Stimulated activated CD4-positive, alpha-beta T cell treated with anti-CD3 and anti-CD28 coated beads, Interleukin-2, amount 100 ng/mL, for 48 hours (primary cell): Measurements from ENCODE around the gene KLF18.
"Not testable (repeated sequence)": the region's sequence is repeated elsewhere in the genome, so short reads cannot be mapped to it uniquely, and the experiment has no call there.

Source experiments
- DNase-seq, 2 donors: peaks; one replicate each; pipeline ENCODE4 v3.0.0-alpha.2; 2020

The KLF18 gene

DNA sequence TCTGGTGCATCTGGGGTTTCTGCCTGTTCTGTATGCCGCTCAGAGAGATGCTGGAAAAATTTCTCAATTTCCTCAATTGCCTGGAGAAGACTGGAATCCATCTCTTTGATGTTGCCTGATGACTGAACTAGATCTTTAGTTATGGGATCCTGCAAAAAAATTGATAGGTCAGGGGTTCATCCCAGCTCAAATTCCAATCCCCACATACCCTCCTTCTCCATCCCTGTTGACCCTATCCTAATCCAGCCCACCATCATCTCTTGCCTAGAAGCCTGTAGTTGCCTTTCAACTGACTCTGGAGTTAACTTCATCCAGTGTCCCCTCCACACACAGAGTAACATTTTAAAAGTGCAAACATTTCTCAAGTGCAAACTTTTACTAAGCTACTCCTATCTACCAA lies at the start of gene KLF18:
TSS of gene KLF18 (minus strand) at position 101 of the 400 bp plus-strand sequence. CDS start at position 101, 0 bp downstream.
- no peak for DNase-seq

- no peak for DNase-seq
Observed at GRCh38 chr1:44174630-44175029, 33.2 kb upstream of the KLF18 start.

- DNase-seq, result no peak
Observed at GRCh38 chr1:44170281-44170823, 28.9 kb upstream of the KLF18 start.

GRCh38 chr1:44168520-44169098 lies 27.2 kb upstream of the KLF18 start:
- DNase-seq, result no peak

DNA sequence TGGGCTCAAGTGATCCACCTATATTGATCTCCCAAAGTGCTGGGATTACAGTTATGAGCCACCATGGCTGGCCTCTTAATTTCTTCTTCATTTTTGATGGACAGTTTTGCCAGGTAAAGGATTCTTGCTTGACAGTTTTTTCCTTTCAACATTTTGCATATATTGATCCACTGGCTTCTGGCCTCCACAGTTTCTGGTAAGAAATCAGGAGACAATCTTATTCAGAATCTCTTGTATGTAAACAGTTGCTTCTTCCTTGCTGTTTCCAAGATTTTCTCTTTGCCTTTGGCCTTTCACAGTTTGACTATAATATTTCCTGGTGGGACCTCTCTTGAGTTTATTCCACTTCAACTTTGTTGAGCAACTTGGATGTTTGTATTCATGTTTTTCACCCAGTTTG lies 20.1 kb upstream of the KLF18 start:
- DNase-seq, result no peak

DNA sequence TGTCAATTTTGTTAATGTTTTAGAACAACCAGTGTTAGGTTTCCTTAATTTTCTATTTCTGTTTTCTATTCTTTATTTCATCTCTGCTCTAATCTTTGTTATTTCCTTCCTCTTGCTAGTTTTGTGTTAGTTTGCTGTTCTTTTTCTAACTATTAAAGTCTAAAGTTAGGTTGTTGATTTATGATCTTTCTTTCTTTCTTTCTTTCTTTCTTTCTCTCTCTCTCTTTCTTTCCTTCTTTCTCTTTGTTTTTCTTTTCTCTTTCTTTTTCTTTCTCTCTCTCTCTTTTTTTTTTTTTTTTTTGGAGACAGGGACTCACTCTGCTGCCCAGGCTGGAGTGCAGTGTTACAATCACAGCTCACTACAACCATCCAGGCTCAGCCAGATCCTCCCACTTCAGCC lies 17.4 kb upstream of the KLF18 start:
- no peak for DNase-seq

DNA sequence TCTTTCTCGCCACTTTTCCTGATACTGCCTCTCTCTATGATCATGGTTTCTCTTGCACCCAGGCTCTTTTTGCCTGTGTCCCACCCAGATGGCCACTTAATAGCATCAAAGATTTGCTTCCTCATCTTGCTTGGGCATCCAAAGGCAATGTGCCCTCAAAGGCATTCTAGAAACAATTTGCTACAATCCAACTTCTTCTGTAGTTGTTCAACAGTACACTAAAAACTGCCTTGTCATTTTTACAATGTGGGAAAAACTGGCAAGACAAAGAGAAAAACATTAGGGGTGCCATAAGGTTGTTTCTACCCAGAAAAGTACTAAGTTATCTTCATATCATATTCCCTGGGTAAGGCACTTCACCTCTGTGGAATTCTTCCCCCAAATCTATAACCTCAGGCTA lies 16.5 kb upstream of the KLF18 start:
- no peak for DNase-seq

GRCh38 chr1:44154049-44154448 lies 12.6 kb upstream of the KLF18 start:
- no peak for DNase-seq

DNA sequence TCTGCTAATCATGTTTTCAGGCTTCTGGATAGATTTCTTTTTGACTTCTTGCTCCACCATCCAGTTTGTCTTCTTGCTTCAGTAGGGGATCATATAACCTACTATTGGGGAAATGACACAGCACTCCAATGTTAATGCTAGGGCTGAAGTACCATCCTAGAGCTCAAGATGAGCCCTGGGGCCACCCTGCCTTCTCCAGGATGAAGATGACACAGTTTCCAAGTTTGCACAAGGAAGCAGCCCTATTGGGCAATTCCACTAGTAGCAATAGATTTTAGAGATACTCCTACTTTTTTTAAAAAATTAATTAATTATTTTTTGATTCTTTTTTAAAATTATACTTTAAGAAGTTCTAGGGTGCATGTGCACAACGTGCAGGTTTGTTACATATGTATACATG lies 11.3 kb upstream of the KLF18 start:
- no peak for DNase-seq

- DNase-seq, result no peak
Observed at GRCh38 chr1:44151808-44152207, 10.4 kb upstream of the KLF18 start.

DNA sequence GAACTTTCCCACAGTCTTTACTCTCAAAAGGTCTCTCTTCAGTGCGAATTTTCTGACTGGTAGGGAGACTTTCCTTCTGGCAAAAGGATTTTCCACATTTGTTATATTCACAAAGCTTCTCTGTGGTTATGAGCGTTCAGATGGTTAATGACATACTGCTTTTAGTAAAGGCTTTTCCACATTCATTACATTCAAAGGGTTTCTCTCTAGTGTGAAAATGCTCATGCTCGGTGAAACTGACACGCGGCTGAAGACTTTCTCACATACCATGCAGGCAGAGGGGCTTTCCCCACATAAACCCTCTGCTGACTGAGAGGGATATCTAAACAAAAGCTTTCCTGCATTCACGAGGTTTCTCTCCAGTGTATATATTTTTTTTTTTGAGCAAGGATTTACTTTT lies 9.9 kb upstream of the KLF18 start:
- no peak for DNase-seq

- DNase-seq, result no peak
Observed at GRCh38 chr1:44147582-44147981, 6.2 kb upstream of the KLF18 start.

- DNase-seq, result no peak
Observed at GRCh38 chr1:44146536-44147361, 5.3 kb upstream of the KLF18 start.

DNA sequence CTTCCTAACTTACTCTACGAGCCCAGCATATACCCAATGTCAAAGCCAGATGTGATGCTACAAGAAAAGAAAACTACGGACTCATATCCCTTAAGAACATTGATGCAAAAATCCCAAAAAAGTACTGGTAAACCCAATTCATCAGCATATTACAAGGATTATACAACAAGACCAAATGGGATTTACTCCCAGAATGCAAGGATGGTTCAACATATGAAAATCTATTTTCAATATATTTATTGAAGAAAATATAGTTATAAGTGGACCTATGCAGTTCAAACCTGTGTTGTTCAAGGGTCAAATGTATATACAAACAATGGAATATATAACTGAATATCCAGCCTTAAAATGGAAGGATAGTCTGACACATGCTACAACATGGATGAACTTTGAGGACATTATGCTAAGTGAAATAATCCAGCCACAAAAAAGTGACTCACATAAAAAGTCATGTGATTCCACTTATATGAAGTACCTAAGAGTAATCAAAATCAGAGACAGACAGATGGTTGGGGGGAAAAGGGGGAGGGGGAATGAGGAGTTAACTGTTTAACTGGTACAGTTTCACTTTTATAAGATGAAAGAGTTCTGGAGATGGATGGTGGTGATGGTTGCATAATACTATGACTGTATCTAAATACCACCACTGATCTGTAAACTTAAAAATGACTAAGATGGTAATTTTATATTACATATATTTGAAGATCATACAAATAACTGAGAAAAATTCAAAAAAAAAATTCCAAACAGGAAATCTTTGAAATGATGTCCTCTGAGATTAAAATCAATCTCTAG lies 3.7 kb upstream of the KLF18 start:
- no peak for DNase-seq

DNA sequence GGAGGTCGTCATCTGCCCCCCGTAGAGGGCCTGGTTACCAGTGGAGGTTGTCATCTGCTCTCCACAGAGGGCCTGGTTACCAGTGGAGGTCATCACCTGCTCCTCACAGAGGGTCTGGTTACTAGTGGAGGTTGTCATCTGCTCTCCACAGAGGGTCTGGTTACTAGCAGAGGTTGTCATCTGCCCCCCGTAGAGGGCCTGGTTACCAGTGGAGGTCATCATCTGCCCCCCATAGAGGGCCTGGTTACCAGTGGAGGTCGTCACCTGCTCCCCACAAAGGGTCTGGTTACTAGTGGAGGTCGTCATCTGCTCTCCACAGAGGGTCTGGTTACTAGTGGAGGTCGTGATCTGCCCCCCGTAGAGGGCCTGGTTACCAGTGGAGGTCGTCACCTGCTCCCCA lies 1.9 kb downstream of the KLF18 start:
- DNase-seq, result not testable (repeated sequence)

DNA sequence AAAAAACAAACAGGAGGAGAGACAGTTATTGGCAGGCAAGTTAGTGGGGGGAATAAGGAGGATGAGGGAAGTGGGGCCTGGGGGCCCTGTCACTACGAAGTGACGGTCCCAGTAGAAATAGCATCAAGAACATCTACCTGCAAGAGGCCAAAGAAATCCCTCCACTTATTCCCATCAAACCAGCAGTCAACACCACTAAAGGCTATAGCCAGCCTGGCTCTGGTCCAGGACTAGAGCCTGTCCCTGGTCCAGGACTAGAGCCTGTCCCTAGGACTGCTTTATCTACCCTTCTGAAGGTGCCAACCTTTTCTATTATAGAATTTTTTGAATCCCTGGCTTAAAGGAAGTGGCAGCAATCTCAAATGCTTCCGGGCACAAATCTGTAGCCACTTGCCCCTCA lies 3.2 kb downstream of the KLF18 start:
- no peak for DNase-seq

DNA sequence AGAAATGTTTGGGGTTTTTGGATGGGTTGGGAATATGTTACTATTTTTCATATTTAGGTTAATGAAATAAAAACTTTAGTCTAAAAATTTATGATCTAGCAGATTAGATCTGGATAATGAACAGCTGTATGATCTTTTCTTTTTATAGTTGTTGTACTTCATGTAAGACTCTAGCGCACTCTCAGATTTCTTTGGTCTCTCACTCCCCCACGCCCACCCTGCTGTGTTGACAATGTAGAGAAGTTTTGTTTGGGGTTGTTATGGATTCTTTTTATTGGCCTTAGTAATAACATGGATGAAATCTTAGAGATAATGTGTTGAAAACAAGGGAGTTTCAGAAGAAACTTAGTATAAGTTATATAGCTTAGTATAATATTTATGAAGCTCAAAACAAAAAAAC lies 5.5 kb downstream of the KLF18 start:
- no peak for DNase-seq

DNA sequence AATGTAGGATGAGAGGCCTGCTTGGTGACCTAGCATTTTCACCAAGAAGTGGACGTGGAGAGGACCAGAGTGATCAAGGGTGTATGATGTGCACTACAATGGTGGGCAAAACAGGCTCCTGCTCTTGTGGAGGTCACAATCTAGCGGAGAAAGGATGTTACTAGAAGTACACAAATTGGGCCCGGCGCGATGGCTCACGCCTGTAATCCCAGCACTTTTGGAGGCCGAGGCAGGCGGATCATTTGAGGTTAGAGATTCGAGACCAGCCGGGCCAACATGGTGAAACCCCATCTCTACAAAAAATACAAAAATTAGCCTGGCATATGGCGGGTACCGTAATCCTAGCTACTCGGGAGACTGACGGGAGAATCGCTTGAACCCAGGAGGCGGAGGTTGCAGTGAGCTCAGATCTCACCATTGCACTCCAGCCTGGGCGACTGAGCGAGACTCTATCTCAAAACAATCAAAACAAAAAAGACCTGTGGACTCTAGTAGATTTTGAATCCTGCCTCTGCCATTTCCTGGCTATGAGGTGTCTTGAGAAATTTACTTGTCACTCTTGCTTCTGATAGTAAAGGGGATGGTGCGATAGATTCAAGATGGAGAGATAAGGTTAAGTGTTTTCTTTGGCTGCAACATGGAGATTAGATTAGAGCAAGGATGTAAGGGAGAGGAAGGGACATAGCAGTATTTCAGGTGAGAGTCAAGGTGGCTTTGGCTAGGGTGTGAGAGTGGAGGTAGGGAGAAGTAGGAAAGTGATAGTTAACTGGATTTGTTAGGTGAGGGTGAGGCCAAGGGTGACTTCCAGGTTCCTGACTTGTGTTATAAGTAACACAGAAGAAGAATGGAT lies 7.1 kb downstream of the KLF18 start:
- DNase-seq, result no peak

GRCh38 chr1:44131411-44131810 lies 10.0 kb downstream of the KLF18 start:
- DNase-seq, result no peak

GRCh38 chr1:44129616-44130500 lies 11.6 kb downstream of the KLF18 start:
- DNase-seq, result no peak

- no peak for DNase-seq
Observed at GRCh38 chr1:44120398-44120949, 21.0 kb downstream of the KLF18 start.
